SK-N-SH (cell line): ENCODE data around the gene C1orf159. TPM values are rescaled to one million over a fixed set of nuclear protein-coding genes. Genes with fewer than 3 reads are reported as not detected.

Experiments
- CTCF ChIA-PET: fragments of 300-600, 350-600 bp; formaldehyde crosslinking; extraction: SDS; loops from one replicate; lab custom pipeline; 2021; lab: Yijun Ruan, JAX
- POLR2A ChIA-PET: fragments of 350-600 bp; sonication (Branson Sonifier 250); formaldehyde crosslinking; extraction: SDS; loops from one replicate; lab custom pipeline; 2020; ENCODE audit warnings: antibody characterized with exemption, inconsistent platforms; lab: Yijun Ruan, JAX
- DNase-seq: peaks from one replicate; pipeline ENCODE4 v3.0.0; 2012
- H2AFZ ChIP-seq: fragments of 200-600 bp; sonication (generic); 2 replicates; pipeline ENCODE4 v1.8.1; 2016; ENCODE audit warnings: antibody characterized with exemption, mild to moderate bottlenecking, low read depth
- H3F3A ChIP-seq: fragments of 200-600 bp; sonication (generic); replicated peaks from 2 replicates; pipeline ENCODE3; 2016; ENCODE audit warnings: antibody characterized with exemption, mild to moderate bottlenecking; ENCODE audit not compliant: insufficient read depth
- H3K27ac ChIP-seq, 2 experiments: fragments of 200-500 bp in 1 of 2; fragments of 200-600 bp in 1 of 2; sonication (Bioruptor generic) in 1 of 2; sonication (generic), shearing (Covaris generic) in 1 of 2; 2 replicates each; pipeline versions ENCODE4 v1.5.1 to v1.6.1; 2014 to 2016; ENCODE audit warnings: low read depth in 2 of 2, inconsistent platforms in 1 of 2, low read length in 1 of 2, mild to moderate bottlenecking in 1 of 2, mixed read lengths in 1 of 2
- H3K27me3 ChIP-seq: fragments of 200-600 bp; sonication (generic), shearing (Covaris generic); 2 replicates; pipeline ENCODE4 v1.6.1; 2016; ENCODE audit warnings: mixed run types; ENCODE audit not compliant: insufficient read depth
- H3K36me3 ChIP-seq, 2 experiments: fragments of 200-500 bp in 1 of 2; fragments of 200-600 bp in 1 of 2; sonication (Bioruptor generic) in 1 of 2; sonication (generic) in 1 of 2; replicated peaks in 1 of 2; 2 replicates each; pipeline versions ENCODE3 to v1.5.1; 2014 to 2016; ENCODE audit warnings: low read length in 1 of 2, mild to moderate bottlenecking in 1 of 2; ENCODE audit not compliant: insufficient read depth in 2 of 2, control insufficient read depth in 1 of 2
- H3K4me1 ChIP-seq, 2 experiments: fragments of 200-500 bp in 1 of 2; fragments of 200-600 bp in 1 of 2; sonication (Bioruptor generic) in 1 of 2; sonication (generic), shearing (Covaris generic) in 1 of 2; 2 replicates each; pipeline versions ENCODE4 v1.5.1 to v1.6.1; 2014 to 2016; ENCODE audit warnings: low read depth in 1 of 2, low read length in 1 of 2, mixed run types in 1 of 2; ENCODE audit not compliant: insufficient read depth in 2 of 2, control insufficient read depth in 1 of 2
- H3K4me2 ChIP-seq: fragments of 200-600 bp; sonication (generic), shearing (Covaris generic); 2 replicates; pipeline ENCODE4 v1.6.1; 2017; ENCODE audit warnings: mixed run types
- H3K4me3 ChIP-seq, 2 experiments: fragments of 200-500 bp in 1 of 2; fragments of 200-600 bp in 1 of 2; sonication (Bioruptor generic) in 1 of 2; sonication (generic), shearing (Covaris generic) in 1 of 2; 2 replicates each; pipeline versions ENCODE4 v1.5.1 to v1.8.1; 2014 to 2016; ENCODE audit warnings: low read depth in 2 of 2, inconsistent platforms in 1 of 2, low read length in 1 of 2, mild to moderate bottlenecking in 1 of 2, mixed read lengths in 1 of 2, moderate library complexity in 1 of 2
- H3K79me2 ChIP-seq: fragments of 200-600 bp; sonication (generic); 2 replicates; pipeline ENCODE4 v1.8.1; 2017; ENCODE audit warnings: mild to moderate bottlenecking; ENCODE audit not compliant: insufficient read depth
- H3K9ac ChIP-seq: fragments of 200-600 bp; sonication (generic); 2 replicates; pipeline ENCODE4 v1.6.1; 2017; ENCODE audit warnings: mixed run types
- H3K9me2 ChIP-seq: fragments of 200-600 bp; sonication (generic); 2 replicates; pipeline ENCODE4 v1.6.1; 2017; ENCODE audit warnings: mixed run types
- H3K9me3 ChIP-seq: fragments of 200-600 bp; sonication (generic); 2 replicates; pipeline ENCODE4 v1.6.1; 2017; ENCODE audit warnings: mixed run types, mild to moderate bottlenecking, moderate library complexity
- H4K20me1 ChIP-seq: fragments of 200-600 bp; sonication (generic); 2 replicates; pipeline ENCODE4 v1.6.1; 2017; ENCODE audit warnings: mild to moderate bottlenecking, mixed run types; ENCODE audit not compliant: insufficient read depth
- CHD2 ChIP-seq: fragments of 150-350 bp; IDR thresholded peaks from 2 replicates; pipeline ENCODE4 v1.6.1; 2018; ENCODE audit warnings: low read length; ENCODE audit not compliant: partially characterized antibody
- CTCF ChIP-seq: fragments of 200-600 bp; sonication (generic); IDR thresholded peaks from 2 replicates; pipeline ENCODE4 v1.6.1; 2017; ENCODE audit warnings: antibody characterized with exemption, mild to moderate bottlenecking, moderate library complexity
- ELF1 ChIP-seq: IDR thresholded peaks from 2 replicates; pipeline ENCODE4 v1.4.0; 2012
- EP300 ChIP-seq, 2 experiments: IDR thresholded peaks; 2 replicates each; pipeline versions ENCODE4 v1.4.0 to v1.6.1; 2012; ENCODE audit warnings: borderline replicate concordance in 1 of 2, low read depth in 1 of 2, low read length in 1 of 2
- EZH2phosphoT487 ChIP-seq: fragments of 200-600 bp; sonication (generic); IDR thresholded peaks from 2 replicates; pipeline ENCODE4 v1.6.1; 2017; ENCODE audit warnings: low read depth, mixed run types, mild to moderate bottlenecking, antibody characterized with exemption, moderate library complexity, borderline replicate concordance
- FOSL2 ChIP-seq: IDR thresholded peaks from 2 replicates; pipeline ENCODE4 v1.4.0; 2012; ENCODE audit warnings: low read depth, mild to moderate bottlenecking, moderate library complexity, borderline replicate concordance
- GABPA ChIP-seq: IDR thresholded peaks from 2 replicates; pipeline ENCODE4 v1.4.0; 2012; ENCODE audit warnings: low read depth, mild to moderate bottlenecking
- GATA2 ChIP-seq: sonication (generic); formaldehyde crosslinking; IDR thresholded peaks from 2 replicates; pipeline ENCODE4 v1.5.0; 2020; ENCODE audit warnings: mild to moderate bottlenecking, missing genetic modification reagents
- IRF3 ChIP-seq: fragments of 150-350 bp; IDR thresholded peaks from 2 replicates; pipeline ENCODE4 v1.6.1; 2016; ENCODE audit warnings: mild to moderate bottlenecking, low read depth, low read length
- JUND ChIP-seq: IDR thresholded peaks from 2 replicates; pipeline ENCODE4 v1.4.0; 2012
- NRF1 ChIP-seq: IDR thresholded peaks from 2 replicates; pipeline ENCODE4 v1.6.1; 2012; ENCODE audit warnings: low read depth, mild to moderate bottlenecking, low read length
- PBX3 ChIP-seq: IDR thresholded peaks from 2 replicates; pipeline ENCODE4; 2012
- POLR2AphosphoS5 ChIP-seq: IDR thresholded peaks from 2 replicates; pipeline ENCODE4 v1.6.1; 2012; ENCODE audit warnings: low read depth, low read length
- RFX5 ChIP-seq: IDR thresholded peaks from 2 replicates; pipeline ENCODE4 v1.6.1; 2012; ENCODE audit warnings: mild to moderate bottlenecking, improper control_type of control experiment, low read length
- TEAD4 ChIP-seq: IDR thresholded peaks from 2 replicates; pipeline ENCODE4 v1.4.0; 2012; ENCODE audit warnings: mild to moderate bottlenecking, borderline replicate concordance; ENCODE audit not compliant: insufficient read depth
- USF2 ChIP-seq: fragments of 150-350 bp; IDR thresholded peaks from 2 replicates; pipeline ENCODE4 v1.6.1; 2017; ENCODE audit warnings: antibody characterized with exemption, low read length, low read depth, borderline replicate concordance
- YY1 ChIP-seq: IDR thresholded peaks from 2 replicates; pipeline ENCODE4 v1.4.0; 2012; ENCODE audit warnings: low read depth, mild to moderate bottlenecking
- WGBS: methylation state at CpG from one replicate; pipeline ENCODE4 v1.1.6; 2017; ENCODE audit warnings: low lambda C conversion rate; 5-methylcytosine and 5-hydroxymethylcytosine counted together
- polyA plus RNA-seq, 3 experiments: library from polyadenylated mRNA; depleted of rRNA; stranded (reverse); fragments of >200 nt; gene quantifications; 2 replicates each; pipeline ENCODE4 v1.2.3, GENCODE V29; 2012

The C1orf159 gene
- polyA plus RNA-seq, 1 of the 3 experiments (the other 2 are of a cell fraction), result 10.2 TPM

- no peaks in the 10 kb centered on the region for H3K36me3 ChIP-seq
- WGBS, result 82% methylated on average over 12 of the region's 19 CpGs
- H3K4me2 ChIP-seq, result no peak overlapping the region
- CTCF ChIA-PET, result interaction anchor here (1.2 to 1.9 kb wide), 4 partner anchors 8 to 162 kb away, joined by 3 to 14 read pairs (median 6); partner anchors contain the start of gene UBE2J2
- no peak overlapping the region for H2AFZ ChIP-seq
- H3K4me1 ChIP-seq, result no peaks in the 10 kb centered on the region
- H3K27me3 ChIP-seq, result no peaks in the 10 kb centered on the region
- DNase-seq, result no peak
- no peaks in the 10 kb centered on the region for H3K9me3 ChIP-seq
- H3K4me3 ChIP-seq, result no peak overlapping the region
- H3K9ac ChIP-seq, result no peak overlapping the region
- TF ChIP-seq FOSL2 (no peak), CTCF (no peak), EP300 (IDR thresholded peaks at IDR 0.05; ENCODE audit: borderline replicate concordance in 1 of 2, low read depth in 1 of 2, low read length in 1 of 2) (no peak), PBX3 (no peak), POLR2AphosphoS5 (no peak)
- H3F3A ChIP-seq, result no peaks in the 10 kb centered on the region
- no peaks in the 10 kb centered on the region for H3K79me2 ChIP-seq
- no peak overlapping the region for H3K27ac ChIP-seq
- POLR2A ChIA-PET, result no interaction called here
- no peaks in the 10 kb centered on the region for H3K9me2 ChIP-seq
- H4K20me1 ChIP-seq, result no peaks in the 10 kb centered on the region
Measured at GRCh38 chr1:1129381-1129821, 13.5 kb upstream of the C1orf159 start.

- no peaks in the 10 kb centered on the region for H3K9me2 ChIP-seq
- WGBS, result 78% methylated on average over 19 of the region's 32 CpGs
- no peaks in the 10 kb centered on the region for H3K4me1 ChIP-seq
- peaks cover 2% of the 10 kb centered on the region for H3F3A ChIP-seq
- ChIA-PET CTCF (interaction anchor here (1.2 to 1.9 kb wide), 2 partner anchors 122 to 146 kb away, joined by 3 to 6 read pairs; partner anchors contain the start of gene UBE2J2), POLR2A (no interaction called here)
- no peaks in the 10 kb centered on the region for H3K36me3 ChIP-seq
- no peaks in the 10 kb centered on the region for H3K9me3 ChIP-seq
- H3K27ac ChIP-seq, result no peak overlapping the region
- no peak overlapping the region for H3K4me2 ChIP-seq
- no peak for DNase-seq
- H3K9ac ChIP-seq, result no peak overlapping the region
- H3K79me2 ChIP-seq, result no peaks in the 10 kb centered on the region
- no peak overlapping the region for H3K4me3 ChIP-seq
- TF ChIP-seq YY1 (no peak), EZH2phosphoT487 (no peak), PBX3 (no peak), GABPA (no peak), IRF3 (no peak), FOSL2 (no peak), CHD2 (no peak), TEAD4 (no peak), JUND (no peak), ELF1 (no peak), RFX5 (no peak), GATA2 (CRISPR knock-in tag) (no peak), NRF1 (no peak), USF2 (no peak)
- no peak overlapping the region for H2AFZ ChIP-seq
- H4K20me1 ChIP-seq, result no peaks in the 10 kb centered on the region
- H3K27me3 ChIP-seq, result no peaks in the 10 kb centered on the region
Measured at GRCh38 chr1:1128454-1129139, 12.7 kb upstream of the C1orf159 start.
